HG02610 (cell line): ENCODE measurements around the gene WDR54.
"Not testable (repeated sequence)": the region's sequence is repeated elsewhere in the genome, so short reads cannot be mapped to it uniquely, and the experiment has no call there.

Source experiments
- ATAC-seq: cut with Tn5 transposase; IDR thresholded peaks from one replicate; pipeline ENCODE4 v1.9.1; 2021; ENCODE audit warnings: mild to moderate bottlenecking, moderate library complexity; ENCODE audit not compliant: unreplicated experiment

Gene WDR54

GRCh38 chr2:74401891-74402290 lies 19.6 kb upstream of the WDR54 start:
- no peak for ATAC-seq

DNA sequence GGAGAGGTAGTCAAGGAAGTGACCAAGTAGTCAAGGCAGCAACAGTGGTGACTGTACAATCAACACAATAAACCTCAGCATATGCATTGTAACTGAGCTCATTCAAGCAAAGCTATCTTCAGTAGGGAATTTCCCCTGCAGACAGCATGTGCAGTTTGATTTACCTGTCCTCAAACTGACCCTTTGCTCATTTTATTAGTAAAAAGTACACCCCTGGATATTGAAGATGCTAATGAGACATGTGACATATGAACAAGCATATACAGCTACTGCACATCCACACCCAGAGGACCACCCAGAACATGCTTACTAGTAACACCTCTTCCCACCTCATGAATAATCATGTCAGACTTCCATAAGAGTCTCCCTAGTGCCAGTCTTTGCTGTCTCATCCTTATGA lies 15.5 kb upstream of the WDR54 start:
- peak; percentile 91 for ATAC-seq

- no peak for ATAC-seq
These were observed 13.8 kb upstream of the WDR54 start for GRCh38 chr2:74407682-74408081.

GRCh38 chr2:74413001-74413698 lies 8.4 kb upstream of the WDR54 start:
- no peak for ATAC-seq

- no peak for ATAC-seq
These were observed 7.1 kb upstream of the WDR54 start for GRCh38 chr2:74414441-74414840.

- ATAC-seq = no peak
These were observed 6.4 kb upstream of the WDR54 start for GRCh38 chr2:74414881-74415761.

DNA sequence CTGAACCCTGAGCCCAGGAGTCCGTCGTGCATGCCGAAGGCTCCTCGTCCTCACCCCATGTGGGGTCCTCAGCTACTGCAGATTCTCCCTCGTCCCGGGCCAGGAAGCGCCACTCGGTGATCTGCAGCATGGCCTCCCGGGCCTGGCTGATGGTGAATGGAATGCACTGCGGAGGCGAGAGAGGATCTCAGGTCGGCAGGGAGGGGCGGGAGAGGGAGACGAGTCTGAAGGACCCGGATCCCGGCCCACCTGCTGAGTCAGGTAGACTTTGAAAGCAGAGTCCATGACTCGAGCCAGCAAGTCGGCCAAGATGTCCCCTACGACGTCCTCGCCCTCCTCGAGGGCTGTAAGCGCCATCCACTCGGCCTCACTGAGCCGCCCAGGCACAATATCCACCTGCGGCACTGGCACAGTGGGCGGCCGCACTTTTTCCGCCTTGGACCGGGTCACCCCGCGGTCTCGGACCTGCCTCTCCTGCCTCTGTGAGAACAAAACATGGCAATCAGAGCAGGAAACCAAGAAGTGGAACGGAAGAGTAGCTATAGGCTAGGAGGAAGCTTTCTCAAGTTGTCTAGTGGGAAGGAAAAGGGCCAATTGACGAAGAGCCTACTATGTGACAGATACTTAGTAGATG lies 5.7 kb upstream of the WDR54 start:
- no peak for ATAC-seq

DNA sequence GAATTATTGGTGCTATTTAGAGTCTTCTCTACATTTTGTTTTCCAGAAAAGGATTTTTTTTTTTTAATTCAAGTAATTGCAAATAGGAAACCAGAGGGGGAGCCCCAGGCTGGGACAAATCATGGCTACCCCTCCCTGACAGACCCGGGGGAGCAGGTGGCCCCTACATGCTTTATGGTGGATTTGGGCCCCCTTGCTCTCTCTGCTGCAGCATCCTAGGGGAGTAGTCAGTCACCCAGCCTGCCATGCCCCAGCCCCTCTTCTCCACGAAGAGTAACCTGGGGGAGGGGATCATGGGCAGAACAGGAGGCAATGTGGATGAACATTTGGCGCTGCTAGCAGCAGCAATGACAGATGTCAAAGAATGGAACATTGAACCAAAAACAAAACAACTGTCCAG lies 4.8 kb upstream of the WDR54 start:
- no peak for ATAC-seq

DNA sequence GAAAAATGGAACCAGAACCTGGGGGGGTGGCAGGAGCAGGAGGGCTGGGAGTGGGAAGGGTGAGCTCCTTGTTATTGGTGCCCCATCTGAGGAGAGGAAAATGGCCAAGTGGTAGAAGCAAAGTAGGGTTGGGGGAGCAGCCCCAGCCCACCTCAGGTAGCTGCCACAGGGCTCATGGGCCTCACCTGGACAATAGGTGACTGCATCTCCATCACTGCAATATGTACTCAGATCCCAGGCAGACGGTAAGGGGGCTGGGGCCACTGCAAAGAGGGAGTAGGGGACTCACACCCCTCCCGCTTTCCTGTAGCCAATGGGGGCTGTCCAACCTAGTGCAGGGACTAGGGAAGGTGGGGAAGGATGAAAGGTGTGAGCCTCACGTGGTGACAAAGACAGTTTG lies 4.3 kb upstream of the WDR54 start:
- ATAC-seq = no peak

GRCh38 chr2:74417763-74418162 lies 3.8 kb upstream of the WDR54 start:
- ATAC-seq = no peak

- no peak for ATAC-seq
These were observed 3.2 kb upstream of the WDR54 start for GRCh38 chr2:74418312-74418711.

DNA sequence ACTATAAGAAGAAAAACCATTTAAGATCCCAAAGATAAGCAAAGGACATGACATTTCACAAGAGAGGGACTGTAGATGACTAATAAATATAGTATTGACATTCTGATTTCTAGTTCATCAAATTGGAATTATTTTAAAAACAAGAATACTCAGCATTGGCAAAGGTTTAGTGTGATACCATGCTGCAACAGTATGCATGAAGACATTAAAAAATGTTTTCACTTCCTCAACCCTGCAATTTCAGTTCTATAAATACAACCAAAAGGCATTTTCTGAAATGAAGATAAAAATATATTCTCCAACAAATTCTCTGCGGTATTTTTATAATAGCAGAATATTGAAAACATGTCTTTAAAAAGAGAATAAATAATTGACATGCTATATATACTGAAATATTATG lies 2.2 kb upstream of the WDR54 start:
- no peak for ATAC-seq

DNA sequence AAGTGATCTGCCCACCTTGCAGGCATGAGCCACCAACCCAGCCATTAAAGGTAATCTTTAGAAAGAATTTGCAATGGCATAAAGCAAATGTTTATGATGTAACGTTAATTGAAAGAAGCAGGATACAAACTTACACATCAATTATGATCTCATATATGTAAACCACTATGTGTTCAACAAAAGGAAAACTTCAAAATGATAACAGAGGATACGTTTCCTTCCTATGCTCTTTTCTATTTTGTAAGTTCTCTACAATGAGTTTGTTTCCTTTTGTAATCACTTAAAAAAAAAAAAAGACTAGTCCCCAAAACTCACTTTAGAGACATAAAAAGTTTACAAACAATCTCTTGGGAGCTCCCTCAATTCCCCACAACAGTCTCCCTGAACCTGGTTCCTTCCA lies 1.5 kb upstream of the WDR54 start:
- ATAC-seq = no peak

DNA sequence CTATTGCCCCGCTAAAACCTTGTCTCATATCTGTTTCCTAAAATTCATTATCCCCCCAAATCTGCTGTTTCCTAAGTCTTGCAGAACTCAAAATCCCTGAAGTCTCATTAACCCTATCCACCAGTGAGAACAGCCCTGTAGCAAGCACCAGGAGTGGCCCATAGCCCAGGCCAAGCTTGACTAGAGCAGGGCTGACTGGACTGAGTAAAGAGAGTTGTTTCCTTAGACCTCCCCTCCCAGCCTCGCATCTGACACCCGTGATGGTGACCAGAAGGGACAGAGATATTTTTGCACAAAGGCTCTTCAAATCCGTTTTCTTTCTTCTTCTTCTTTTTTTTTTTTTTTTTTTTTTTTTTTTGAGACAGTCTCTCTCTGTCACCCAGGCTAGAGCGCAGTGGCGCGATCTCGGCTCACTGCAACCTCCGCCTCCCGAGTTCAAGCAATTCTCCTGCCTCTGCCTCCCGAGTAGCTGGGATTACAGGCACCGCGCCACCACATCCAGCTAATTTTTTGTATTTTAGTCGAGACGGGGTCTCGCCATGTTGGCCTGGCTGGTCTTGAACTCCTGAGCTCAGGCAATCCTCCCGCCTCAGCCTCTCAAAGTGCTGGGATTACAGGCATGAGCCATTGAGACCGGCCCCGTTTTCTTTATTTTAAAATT lies 957 bp upstream of the WDR54 start:
- not testable (repeated sequence) for ATAC-seq

DNA sequence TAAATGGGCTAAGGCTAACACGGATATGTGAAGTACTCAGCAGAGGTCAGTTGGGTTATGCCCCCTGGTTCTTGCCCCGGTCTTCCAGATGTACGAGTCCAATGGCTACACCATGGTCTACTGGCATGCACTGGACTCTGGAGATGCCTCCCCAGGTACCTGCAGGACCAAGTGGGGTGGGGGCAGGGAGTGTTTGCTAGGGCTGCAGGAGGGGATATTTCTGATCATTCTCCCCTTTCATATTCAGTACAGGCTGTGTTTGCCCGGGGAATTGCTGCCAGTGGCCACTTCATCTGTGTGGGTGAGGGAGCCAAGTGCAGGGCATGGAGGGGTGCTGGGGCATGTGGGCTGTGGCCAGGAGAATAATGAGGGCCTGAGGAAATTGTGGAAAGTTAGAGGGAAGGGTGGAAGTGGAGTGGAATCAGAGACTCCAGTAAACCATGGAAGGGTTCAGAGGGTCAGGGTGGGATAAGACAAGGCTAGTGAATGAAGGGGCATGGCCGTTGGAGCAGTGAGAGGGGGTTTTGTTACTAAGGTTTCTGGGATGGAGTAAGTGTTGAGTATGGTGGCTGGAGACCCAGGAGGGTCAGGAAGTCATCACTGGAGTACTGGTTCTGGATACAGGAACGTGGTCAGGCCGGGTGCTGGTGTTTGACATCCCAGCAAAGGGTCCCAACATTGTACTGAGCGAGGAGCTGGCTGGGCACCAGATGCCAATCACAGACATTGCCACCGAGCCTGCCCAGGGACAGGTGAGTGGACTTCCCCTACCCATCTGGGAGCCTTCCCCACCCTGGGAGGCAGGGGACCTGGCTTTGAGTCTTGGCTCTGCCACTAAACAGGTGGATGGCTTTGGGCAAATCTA lies 1.9 kb downstream of the WDR54 start:
- ATAC-seq = no peak

DNA sequence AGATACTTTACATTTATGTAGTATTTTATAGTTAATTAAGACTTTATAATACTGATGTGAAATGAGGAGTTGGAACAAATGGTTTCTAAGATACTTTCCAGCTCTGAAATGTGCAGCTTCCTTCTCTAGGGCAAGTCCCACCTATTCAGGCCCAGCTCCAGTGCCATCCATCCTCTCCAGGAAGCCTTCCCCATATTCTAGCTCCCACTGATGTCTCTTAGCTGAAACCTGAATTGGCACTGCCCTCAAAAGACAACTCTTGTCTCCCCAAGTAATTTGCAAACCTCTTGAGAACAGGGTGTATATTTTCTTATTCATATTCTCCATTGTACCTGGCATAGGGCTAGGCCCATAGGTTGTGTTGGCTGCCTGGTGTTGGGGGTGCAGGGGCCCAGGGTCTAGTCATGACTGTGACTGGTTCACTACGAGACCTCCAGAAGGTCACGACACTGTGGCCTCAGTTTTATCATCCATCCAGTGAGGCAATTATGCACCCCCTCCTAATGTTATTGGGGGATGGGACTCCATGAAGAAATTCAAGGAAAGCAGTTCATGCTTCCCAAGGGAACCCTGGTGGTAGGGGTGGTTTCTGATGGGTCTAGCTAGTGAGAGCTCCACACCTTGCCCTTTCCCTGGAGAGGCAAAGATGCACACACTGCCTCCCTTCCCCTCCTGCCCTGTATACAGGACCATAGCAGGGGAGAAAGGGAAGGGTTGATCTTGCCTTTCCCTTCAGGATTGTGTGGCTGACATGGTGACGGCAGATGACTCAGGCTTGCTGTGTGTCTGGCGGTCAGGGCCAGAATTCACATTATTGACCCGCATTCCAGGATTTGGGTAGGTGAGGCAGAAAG lies 2.8 kb downstream of the WDR54 start:
- no peak for ATAC-seq

GRCh38 chr2:74424995-74425406 lies 3.5 kb downstream of the WDR54 start:
- ATAC-seq = no peak

- no peak for ATAC-seq
These were observed 4.0 kb downstream of the WDR54 start for GRCh38 chr2:74425523-74425922.

DNA sequence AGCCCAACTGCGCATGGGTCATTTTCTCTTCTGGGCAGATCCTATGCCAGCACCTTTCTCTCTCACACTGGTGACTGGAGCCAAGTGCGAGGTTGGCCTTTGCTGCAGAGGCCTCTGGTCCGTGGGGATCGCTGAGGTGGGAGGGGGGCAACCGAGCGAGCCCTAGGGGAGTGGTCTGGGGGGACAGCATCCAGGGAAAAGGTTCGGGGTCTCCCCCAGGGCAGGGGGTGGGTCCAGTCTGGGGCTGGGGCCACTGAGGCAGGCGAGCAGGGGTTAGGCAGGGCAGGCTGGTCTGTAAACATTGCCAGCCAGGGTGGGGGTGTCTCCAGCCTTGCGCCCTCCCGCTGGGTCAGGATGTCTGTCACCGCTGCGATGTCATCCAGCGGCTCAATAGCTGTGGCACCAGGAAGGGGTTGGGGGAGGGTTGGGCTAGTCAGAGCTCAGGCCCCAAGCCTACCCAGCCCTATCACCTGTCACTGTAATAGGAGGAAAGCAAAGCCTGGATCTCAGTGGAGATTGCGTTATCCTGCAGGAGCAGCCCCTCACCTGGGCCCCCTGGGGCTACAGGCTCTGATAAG lies 4.7 kb downstream of the WDR54 start:
- no peak for ATAC-seq
